ENCODE results near the gene ANKRD16.
A peak's percentile ranks its signal among the peaks of the same experiment; 100 is the strongest.
"Not testable (repeated sequence)": the region's sequence is repeated elsewhere in the genome, so short reads cannot be mapped to it uniquely, and the experiment has no call there.

The ANKRD16 gene

GRCh38 chr10:5902511-5903274, 13.0 kb upstream of the ANKRD16 start:
- no peak for DNase-seq

GRCh38 chr10:5900247-5900646, 10.6 kb upstream of the ANKRD16 start:
- no peak for DNase-seq

DNA sequence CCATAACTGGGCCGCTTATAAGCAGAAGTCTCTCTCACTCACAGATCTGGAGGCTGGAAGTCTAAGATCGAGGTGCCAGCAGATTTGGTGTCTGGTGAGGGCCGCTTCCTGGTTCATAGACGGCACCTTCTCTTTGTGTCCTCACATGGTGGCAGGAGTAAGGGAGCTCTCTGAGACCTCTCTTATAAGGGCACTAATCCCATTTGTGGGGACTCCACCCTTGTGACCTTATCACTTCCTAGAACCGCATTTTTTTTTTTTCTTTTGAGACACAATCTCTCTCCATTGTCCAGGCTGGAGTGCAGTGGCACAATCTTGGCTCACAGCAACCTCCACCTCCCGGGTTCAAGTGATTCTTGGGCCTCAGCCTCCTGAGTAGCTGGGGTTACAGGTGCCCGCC, 8.5 kb upstream of the ANKRD16 start:
- no peak for DNase-seq

DNA sequence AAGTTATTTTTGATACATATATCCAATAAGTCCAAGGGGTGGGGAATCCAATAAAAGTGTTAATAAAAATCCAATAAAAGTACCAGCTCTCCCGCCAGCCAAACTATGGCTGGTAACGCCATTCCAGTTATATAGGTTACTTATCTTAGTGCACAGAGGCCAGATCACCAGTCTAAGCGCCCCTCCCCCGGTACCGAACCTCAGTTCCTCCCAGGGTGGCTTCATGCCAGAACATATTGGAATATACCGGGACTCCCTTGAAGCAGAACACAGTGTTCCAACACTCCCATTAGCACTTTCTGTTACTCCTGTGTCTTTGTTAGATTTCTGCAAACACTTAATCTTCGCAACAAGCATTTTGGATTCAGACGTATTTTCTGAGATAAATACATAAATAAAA, 7.8 kb upstream of the ANKRD16 start:
- DNase-seq, result no peak

- DNase-seq, result no peak
Observed at GRCh38 chr10:5897053-5897340, 7.3 kb upstream of the ANKRD16 start.

DNA sequence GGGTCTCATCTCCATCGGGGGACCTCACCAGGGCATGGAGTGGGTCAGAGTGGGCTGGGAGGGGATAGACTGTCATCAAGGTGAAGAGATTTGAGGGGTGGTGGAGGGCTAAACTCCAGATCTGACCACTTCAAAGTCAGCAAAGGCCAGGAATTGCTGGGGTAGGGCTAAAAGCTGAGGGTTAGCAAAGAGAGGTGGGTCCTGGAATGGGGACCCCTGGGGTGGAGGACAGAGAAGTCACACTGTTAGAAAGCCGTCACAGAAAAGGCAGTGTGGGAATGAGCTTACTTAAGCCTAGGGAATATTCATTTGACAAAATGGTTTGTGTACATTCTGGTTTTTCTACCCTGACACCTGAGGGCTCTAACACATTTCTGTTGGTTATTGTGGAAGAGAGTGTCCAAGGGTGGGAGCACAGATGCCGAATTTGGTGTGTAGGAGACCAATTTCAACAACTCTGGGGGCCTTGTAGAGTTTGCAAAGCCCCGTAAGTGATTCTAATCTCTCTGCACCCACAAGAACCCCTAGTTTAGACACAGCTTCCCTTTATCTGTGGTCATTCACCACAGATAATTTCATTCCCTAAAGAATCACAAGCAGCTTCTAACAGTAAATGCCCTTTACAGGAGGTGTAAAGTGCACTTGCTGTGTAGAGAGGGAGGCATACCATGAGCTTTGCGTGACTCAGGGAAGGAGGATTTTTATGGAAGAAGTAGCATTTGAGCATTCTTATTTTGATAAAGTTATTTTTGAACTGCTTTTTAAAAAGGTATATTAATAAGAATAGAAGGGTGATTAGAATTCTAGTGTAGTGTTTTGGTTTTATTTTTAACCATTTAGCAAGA, 6.7 kb upstream of the ANKRD16 start:
- no peak for DNase-seq

DNA sequence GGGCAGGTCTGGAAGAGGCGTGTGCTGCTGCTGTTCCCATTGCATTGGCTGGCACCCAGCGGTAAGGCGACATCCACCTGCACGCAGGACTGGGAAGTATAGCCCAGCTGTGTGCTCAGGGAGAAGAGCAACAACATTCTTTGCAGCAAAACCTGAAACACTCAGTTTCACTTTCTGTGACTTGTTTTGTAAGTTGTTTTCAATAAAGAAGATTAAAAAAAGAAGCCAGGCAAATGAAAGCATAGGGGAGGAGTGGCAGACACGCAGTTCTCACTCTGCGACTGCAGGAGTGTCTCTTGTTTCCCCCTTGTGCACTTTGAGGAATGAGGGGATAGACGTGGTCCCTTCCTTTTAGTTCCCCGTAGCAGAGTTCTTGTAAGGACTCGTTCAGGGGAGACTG, 6.1 kb upstream of the ANKRD16 start:
- no peak for DNase-seq

DNA sequence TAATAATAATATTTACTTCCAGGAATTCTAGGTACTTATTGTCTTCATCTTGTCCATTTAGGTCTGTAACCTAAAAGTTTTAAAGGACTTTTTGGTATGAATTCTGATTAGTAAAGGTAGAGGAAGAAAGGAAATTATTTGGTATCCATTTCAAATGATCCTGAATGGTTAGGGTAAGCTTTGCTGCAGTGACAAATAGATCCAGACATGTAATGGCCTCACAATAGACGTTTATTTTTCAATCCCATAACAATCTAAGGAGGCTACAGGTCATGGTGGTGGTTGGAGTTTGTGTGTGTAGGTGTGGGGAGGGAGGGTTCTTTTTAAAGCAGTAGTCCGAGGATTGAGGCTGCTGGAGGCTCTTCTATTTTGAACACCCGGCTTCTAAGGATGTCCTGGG, 5.7 kb upstream of the ANKRD16 start:
- no peak for DNase-seq

- no peak for DNase-seq
Observed at GRCh38 chr10:5894873-5895272, 5.2 kb upstream of the ANKRD16 start.

GRCh38 chr10:5894403-5894802, 4.7 kb upstream of the ANKRD16 start:
- DNase-seq, result no peak

DNA sequence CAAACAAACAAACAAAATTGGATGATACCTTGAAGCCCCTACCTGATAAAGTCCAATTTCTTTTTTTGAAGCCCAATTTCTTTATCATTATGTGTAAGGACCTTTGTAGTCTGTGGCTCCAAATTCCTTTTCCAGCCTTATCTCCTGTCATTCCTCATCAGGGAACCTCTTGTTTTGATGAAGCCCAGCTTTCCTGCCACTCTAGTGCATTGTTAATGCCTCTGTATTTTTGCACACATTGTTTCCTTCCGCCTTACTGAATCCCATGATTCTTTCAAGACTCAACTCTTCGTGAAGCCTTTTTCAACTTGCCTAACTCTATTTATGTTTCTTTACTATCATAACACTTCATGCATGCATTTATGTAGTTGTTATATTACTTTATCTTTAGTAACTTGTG, 3.6 kb upstream of the ANKRD16 start:
- DNase-seq, result no peak

DNA sequence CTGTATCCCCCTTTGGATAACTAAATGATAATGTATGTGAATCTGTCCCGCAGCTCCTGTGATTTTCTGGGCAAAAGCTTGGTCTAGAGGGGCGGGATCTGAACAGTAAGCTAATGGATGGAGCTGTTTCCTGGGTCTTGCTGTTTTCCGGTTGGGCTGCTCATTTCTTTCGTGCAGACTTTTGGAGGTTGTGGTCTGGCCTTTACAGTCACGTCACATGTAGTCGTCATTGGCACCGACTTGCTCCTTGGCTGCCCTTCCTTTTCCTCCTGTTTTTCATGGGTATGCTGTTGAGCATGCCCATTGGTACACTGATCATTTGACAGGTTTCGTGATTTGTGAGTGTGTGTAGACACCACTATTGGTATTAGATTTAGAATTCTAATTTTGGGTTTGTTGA, 2.3 kb upstream of the ANKRD16 start:
- no peak for DNase-seq

GRCh38 chr10:5891009-5891408, 1.3 kb upstream of the ANKRD16 start:
- no peak for DNase-seq

DNA sequence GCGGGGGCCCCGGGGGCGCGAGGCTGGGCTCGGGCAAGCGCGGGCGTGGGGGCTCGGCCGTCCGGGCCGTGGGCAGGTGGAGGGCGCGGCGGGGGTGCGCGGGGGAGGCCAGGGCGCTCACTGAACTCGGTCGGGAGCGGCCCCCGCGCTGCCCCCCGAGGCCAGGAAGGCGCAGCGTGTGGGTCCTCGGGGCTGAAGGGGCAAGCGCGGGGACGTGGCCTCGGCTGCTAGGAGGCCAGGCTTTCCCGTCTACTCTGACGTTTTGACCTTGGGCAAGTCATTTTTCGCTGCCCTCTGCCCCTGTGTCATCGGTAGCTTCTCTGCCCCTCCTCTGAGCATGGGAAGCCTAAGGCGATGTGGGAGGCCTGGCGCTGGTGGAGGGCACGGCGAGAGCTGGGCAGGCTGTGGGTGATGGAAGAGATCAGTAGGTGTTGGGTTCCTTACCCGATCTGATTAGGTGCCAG, 791 bp upstream of the ANKRD16 start:
- DNase-seq, result no peak

DNA sequence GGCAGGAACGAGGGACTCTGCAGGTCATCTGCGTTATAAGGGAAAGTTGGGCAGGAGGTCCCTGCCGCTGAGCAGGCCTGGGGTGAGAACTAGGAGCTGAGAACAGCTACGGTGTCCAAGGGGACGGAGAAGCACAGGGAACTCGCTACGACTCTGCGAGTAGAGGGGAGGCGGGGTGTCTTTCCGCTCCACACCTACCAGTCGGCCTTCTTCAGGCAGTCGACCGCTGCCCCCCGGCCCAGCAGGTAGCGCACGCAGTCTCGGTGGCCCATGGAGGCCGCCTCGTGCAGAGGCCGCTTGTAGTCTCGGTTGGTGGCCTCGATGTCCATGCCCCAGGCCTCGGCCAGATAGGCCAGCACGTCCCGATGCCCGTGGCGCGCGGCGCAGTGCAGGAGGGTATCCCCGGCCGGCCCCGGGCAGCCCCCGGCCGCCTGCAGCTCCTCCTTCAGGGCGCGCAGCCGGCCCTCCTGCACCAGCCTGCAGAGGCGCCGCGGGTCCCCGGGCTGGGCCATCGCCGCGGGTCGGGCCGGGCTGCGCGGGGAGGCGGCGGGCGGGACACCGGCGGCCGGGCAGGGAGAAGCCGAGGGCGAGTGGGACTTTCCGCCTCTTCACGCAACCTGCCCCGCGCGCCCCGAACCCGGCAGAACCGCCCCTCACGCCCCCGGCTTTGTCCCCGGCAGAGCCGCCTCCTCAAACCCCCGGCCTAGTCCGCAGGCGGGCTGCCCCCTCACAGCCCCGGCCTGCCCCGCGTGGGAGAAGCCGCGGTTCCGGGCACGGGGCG, 660 bp downstream of the ANKRD16 start:
- no peak for DNase-seq

- DNase-seq, result no peak
Observed at GRCh38 chr10:5888351-5888750, 1.3 kb downstream of the ANKRD16 start.

- DNase-seq, result no peak
Observed at GRCh38 chr10:5887641-5888040, 2.1 kb downstream of the ANKRD16 start.

GRCh38 chr10:5887029-5887428, 2.7 kb downstream of the ANKRD16 start:
- no peak for DNase-seq

GRCh38 chr10:5885619-5886018, 4.1 kb downstream of the ANKRD16 start:
- no peak for DNase-seq

GRCh38 chr10:5882961-5883360, 6.7 kb downstream of the ANKRD16 start:
- no peak for DNase-seq

DNA sequence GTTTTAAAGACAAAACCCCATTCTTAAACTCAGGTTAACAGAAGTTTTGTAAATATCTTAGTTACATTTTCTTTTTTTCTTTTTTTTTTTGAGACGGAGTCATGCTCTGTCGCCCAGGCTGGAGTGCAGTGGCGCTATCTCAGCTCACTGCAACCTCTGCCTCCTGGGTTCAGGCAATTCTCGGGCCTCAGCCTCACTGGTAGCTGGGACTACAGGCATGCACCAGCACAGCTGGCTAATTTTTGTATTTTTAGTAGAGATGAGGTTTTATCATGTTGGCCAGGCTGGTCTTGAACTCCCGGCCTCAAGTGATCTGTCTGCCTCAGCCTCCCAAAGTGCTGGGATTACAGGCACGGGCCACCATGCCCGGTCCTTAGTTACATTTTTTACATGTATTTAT, 12.7 kb downstream of the ANKRD16 start:
- DNase-seq, result not testable (repeated sequence)

DNA sequence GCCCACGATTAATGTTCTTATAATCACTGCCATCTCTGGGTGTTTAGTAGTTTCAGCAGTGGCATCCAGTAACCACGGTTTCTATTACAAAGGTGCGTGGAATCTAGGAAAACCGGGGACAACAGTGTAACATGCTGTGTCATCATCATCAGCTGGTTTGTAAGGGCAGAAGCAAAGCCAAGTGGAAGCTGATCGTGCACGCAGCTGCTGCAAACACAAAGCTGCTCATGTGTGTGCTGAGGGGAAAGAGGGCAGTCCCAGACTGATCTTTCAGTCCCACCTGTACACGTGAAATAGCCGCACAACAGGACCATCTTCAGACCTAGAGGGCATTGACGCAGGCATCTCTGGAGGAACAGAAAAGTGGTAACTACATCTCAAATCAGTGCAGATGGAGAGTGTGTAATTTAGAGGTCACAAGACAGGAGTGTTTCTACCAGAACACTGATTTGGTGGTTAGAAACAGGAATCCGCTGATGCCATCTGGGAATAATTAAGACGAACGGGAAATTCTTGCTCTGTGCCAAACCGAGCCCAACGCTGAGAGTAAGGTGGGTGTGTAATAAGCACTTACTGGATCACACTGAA, 13.4 kb downstream of the ANKRD16 start:
- no peak for DNase-seq

DNA sequence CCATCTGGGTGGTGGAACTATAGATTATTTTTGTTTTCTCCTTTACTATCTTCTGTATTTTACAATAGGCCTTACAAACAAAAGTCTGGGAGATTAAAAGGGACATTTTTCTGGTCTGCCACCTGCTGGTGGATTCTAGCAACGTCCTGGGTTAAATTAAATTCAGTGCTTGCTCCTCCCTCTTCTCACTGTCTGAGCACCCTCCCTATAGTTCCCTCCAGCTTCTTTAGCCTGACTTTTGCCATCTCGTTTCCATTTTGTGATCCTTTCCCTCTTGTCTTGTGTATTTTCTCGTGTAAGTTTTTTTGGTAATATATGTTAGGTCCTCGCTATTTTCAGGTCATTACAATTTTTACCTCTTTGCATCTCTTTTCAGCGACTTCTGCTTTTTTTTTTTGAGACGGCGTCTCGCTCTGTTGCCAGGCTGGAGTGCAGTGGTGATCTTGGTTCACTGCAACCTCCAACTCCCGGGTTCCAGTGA, 16.1 kb downstream of the ANKRD16 start:
- DNase-seq, result peak; percentile 69
